SK-N-SH (cell line): Measurements from ENCODE around the gene VENTX. TPM values are rescaled to one million over a fixed set of nuclear protein-coding genes. Genes with fewer than 3 reads are reported as not detected.
"Not testable (repeated sequence)": the region's sequence is repeated elsewhere in the genome, so short reads cannot be mapped to it uniquely, and the experiment has no call there.

Experiments
- CTCF ChIA-PET: fragments of 300-600, 350-600 bp; formaldehyde crosslinking; extraction: SDS; loops from one replicate; lab custom pipeline; 2021; lab: Yijun Ruan, JAX
- POLR2A ChIA-PET: fragments of 350-600 bp; sonication (Branson Sonifier 250); formaldehyde crosslinking; extraction: SDS; loops from one replicate; lab custom pipeline; 2020; ENCODE audit warnings: antibody characterized with exemption, inconsistent platforms; lab: Yijun Ruan, JAX
- DNase-seq: peaks from one replicate; pipeline ENCODE4 v3.0.0; 2012
- H2AFZ ChIP-seq: fragments of 200-600 bp; sonication (generic); 2 replicates; pipeline ENCODE4 v1.8.1; 2016; ENCODE audit warnings: antibody characterized with exemption, mild to moderate bottlenecking, low read depth
- H3F3A ChIP-seq: fragments of 200-600 bp; sonication (generic); replicated peaks from 2 replicates; pipeline ENCODE3; 2016; ENCODE audit warnings: antibody characterized with exemption, mild to moderate bottlenecking; ENCODE audit not compliant: insufficient read depth
- H3K27ac ChIP-seq, 2 experiments: fragments of 200-500 bp in 1 of 2; fragments of 200-600 bp in 1 of 2; sonication (Bioruptor generic) in 1 of 2; sonication (generic), shearing (Covaris generic) in 1 of 2; 2 replicates each; pipeline versions ENCODE4 v1.5.1 to v1.6.1; 2014 to 2016; ENCODE audit warnings: low read depth in 2 of 2, inconsistent platforms in 1 of 2, low read length in 1 of 2, mild to moderate bottlenecking in 1 of 2, mixed read lengths in 1 of 2
- H3K27me3 ChIP-seq: fragments of 200-600 bp; sonication (generic), shearing (Covaris generic); 2 replicates; pipeline ENCODE4 v1.6.1; 2016; ENCODE audit warnings: mixed run types; ENCODE audit not compliant: insufficient read depth
- H3K36me3 ChIP-seq, 2 experiments: fragments of 200-500 bp in 1 of 2; fragments of 200-600 bp in 1 of 2; sonication (Bioruptor generic) in 1 of 2; sonication (generic) in 1 of 2; replicated peaks in 1 of 2; 2 replicates each; pipeline versions ENCODE3 to v1.5.1; 2014 to 2016; ENCODE audit warnings: low read length in 1 of 2, mild to moderate bottlenecking in 1 of 2; ENCODE audit not compliant: insufficient read depth in 2 of 2, control insufficient read depth in 1 of 2
- H3K4me1 ChIP-seq, 2 experiments: fragments of 200-500 bp in 1 of 2; fragments of 200-600 bp in 1 of 2; sonication (Bioruptor generic) in 1 of 2; sonication (generic), shearing (Covaris generic) in 1 of 2; 2 replicates each; pipeline versions ENCODE4 v1.5.1 to v1.6.1; 2014 to 2016; ENCODE audit warnings: low read depth in 1 of 2, low read length in 1 of 2, mixed run types in 1 of 2; ENCODE audit not compliant: insufficient read depth in 2 of 2, control insufficient read depth in 1 of 2
- H3K4me2 ChIP-seq: fragments of 200-600 bp; sonication (generic), shearing (Covaris generic); 2 replicates; pipeline ENCODE4 v1.6.1; 2017; ENCODE audit warnings: mixed run types
- H3K4me3 ChIP-seq, 2 experiments: fragments of 200-500 bp in 1 of 2; fragments of 200-600 bp in 1 of 2; sonication (Bioruptor generic) in 1 of 2; sonication (generic), shearing (Covaris generic) in 1 of 2; 2 replicates each; pipeline versions ENCODE4 v1.5.1 to v1.8.1; 2014 to 2016; ENCODE audit warnings: low read depth in 2 of 2, inconsistent platforms in 1 of 2, low read length in 1 of 2, mild to moderate bottlenecking in 1 of 2, mixed read lengths in 1 of 2, moderate library complexity in 1 of 2
- H3K79me2 ChIP-seq: fragments of 200-600 bp; sonication (generic); 2 replicates; pipeline ENCODE4 v1.8.1; 2017; ENCODE audit warnings: mild to moderate bottlenecking; ENCODE audit not compliant: insufficient read depth
- H3K9ac ChIP-seq: fragments of 200-600 bp; sonication (generic); 2 replicates; pipeline ENCODE4 v1.6.1; 2017; ENCODE audit warnings: mixed run types
- H3K9me2 ChIP-seq: fragments of 200-600 bp; sonication (generic); 2 replicates; pipeline ENCODE4 v1.6.1; 2017; ENCODE audit warnings: mixed run types
- H3K9me3 ChIP-seq: fragments of 200-600 bp; sonication (generic); 2 replicates; pipeline ENCODE4 v1.6.1; 2017; ENCODE audit warnings: mixed run types, mild to moderate bottlenecking, moderate library complexity
- H4K20me1 ChIP-seq: fragments of 200-600 bp; sonication (generic); 2 replicates; pipeline ENCODE4 v1.6.1; 2017; ENCODE audit warnings: mild to moderate bottlenecking, mixed run types; ENCODE audit not compliant: insufficient read depth
- GATA2 ChIP-seq: sonication (generic); formaldehyde crosslinking; IDR thresholded peaks from 2 replicates; pipeline ENCODE4 v1.5.0; 2020; ENCODE audit warnings: mild to moderate bottlenecking, missing genetic modification reagents
- JUND ChIP-seq: IDR thresholded peaks from 2 replicates; pipeline ENCODE4 v1.4.0; 2012
- MEF2A ChIP-seq: IDR thresholded peaks from 2 replicates; pipeline ENCODE4 v1.4.0; 2012; ENCODE audit warnings: low read depth, borderline replicate concordance
- RAD21 ChIP-seq: IDR thresholded peaks from 2 replicates; pipeline ENCODE4 v1.6.1; 2012; ENCODE audit warnings: mild to moderate bottlenecking, low read length
- RCOR1 ChIP-seq: fragments of 150-350 bp; IDR thresholded peaks from 2 replicates; pipeline ENCODE4 v1.6.1; 2017; ENCODE audit warnings: antibody characterized with exemption, low read length
- RFX5 ChIP-seq: IDR thresholded peaks from 2 replicates; pipeline ENCODE4 v1.6.1; 2012; ENCODE audit warnings: mild to moderate bottlenecking, improper control_type of control experiment, low read length
- RXRA ChIP-seq: IDR thresholded peaks from 2 replicates; pipeline ENCODE4 v1.4.0; 2012; ENCODE audit warnings: low read depth, mild to moderate bottlenecking, borderline replicate concordance
- TCF12 ChIP-seq: IDR thresholded peaks from 2 replicates; pipeline ENCODE4 v1.4.0; 2012
- YY1 ChIP-seq: IDR thresholded peaks from 2 replicates; pipeline ENCODE4 v1.4.0; 2012; ENCODE audit warnings: low read depth, mild to moderate bottlenecking
- WGBS: methylation state at CpG from one replicate; pipeline ENCODE4 v1.1.6; 2017; ENCODE audit warnings: low lambda C conversion rate; 5-methylcytosine and 5-hydroxymethylcytosine counted together
- polyA plus RNA-seq, 3 experiments: library from polyadenylated mRNA; depleted of rRNA; stranded (reverse); fragments of >200 nt; gene quantifications; 2 replicates each; pipeline ENCODE4 v1.2.3, GENCODE V29; 2012
- TF ChIP-seq, protein P1 (sequence below): fragments of 200-600 bp; sonication (generic); IDR thresholded peaks from 2 replicates; pipeline ENCODE4 v1.6.1; 2017; ENCODE audit warnings: antibody characterized with exemption, mild to moderate bottlenecking, moderate library complexity
- TF ChIP-seq, protein P2 (sequence below): IDR thresholded peaks from 2 replicates; pipeline ENCODE4 v1.6.1; 2012; ENCODE audit warnings: mild to moderate bottlenecking, low read depth, low read length, moderate library complexity
- TF ChIP-seq, protein P3 (sequence below): fragments of 150-350 bp; IDR thresholded peaks from 2 replicates; pipeline ENCODE4 v1.6.1; 2017; ENCODE audit warnings: antibody characterized with exemption, low read length, low read depth, borderline replicate concordance
- TF ChIP-seq, protein P4 (sequence below): IDR thresholded peaks from 2 replicates; pipeline ENCODE4 v1.4.0; 2012; ENCODE audit warnings: low read depth, borderline replicate concordance

The VENTX gene
- polyA plus RNA-seq, 1 of the 3 experiments (the other 2 are of a cell fraction) = not detected

DNA sequence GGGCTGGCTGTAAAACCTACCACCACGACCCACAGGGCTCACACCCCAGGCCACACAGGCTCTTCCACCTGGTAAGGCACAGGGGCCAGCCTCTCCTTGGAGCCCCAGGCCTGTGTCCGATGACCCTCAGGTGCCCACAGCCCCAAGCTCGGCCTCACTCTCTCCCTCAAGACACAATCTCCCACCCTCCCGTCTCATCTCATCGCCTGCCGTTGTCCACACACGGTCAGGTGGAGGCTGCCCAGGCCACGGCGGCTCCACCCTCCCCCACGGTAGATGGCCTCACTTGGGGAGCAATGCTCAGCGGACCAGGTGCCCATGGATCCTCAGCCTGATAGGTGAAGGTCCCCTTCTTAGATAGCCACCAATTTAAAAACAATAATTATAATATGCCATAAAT, 16.3 kb upstream of the VENTX start:
- no peaks in the 10 kb centered on the region for H3F3A ChIP-seq
- POLR2A ChIA-PET = no interaction called here
- no peak overlapping the region for H3K4me2 ChIP-seq
- no peaks in the 10 kb centered on the region for H3K9me3 ChIP-seq
- 74% methylated on average over 10 of the region's 11 CpGs for WGBS
- no peaks in the 10 kb centered on the region for H3K36me3 ChIP-seq
- H3K27ac ChIP-seq = no peak overlapping the region
- H3K4me3 ChIP-seq = no peak overlapping the region
- no peak for TF ChIP-seq RAD21
- TF ChIP-seq, protein P1, sequence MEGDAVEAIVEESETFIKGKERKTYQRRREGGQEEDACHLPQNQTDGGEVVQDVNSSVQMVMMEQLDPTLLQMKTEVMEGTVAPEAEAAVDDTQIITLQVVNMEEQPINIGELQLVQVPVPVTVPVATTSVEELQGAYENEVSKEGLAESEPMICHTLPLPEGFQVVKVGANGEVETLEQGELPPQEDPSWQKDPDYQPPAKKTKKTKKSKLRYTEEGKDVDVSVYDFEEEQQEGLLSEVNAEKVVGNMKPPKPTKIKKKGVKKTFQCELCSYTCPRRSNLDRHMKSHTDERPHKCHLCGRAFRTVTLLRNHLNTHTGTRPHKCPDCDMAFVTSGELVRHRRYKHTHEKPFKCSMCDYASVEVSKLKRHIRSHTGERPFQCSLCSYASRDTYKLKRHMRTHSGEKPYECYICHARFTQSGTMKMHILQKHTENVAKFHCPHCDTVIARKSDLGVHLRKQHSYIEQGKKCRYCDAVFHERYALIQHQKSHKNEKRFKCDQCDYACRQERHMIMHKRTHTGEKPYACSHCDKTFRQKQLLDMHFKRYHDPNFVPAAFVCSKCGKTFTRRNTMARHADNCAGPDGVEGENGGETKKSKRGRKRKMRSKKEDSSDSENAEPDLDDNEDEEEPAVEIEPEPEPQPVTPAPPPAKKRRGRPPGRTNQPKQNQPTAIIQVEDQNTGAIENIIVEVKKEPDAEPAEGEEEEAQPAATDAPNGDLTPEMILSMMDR = no peak
- no peak overlapping the region for H3K9ac ChIP-seq
- no peaks in the 10 kb centered on the region for H3K79me2 ChIP-seq
- H2AFZ ChIP-seq = no peak overlapping the region
- H4K20me1 ChIP-seq = no peaks in the 10 kb centered on the region
- DNase-seq = no peak
- no peaks in the 10 kb centered on the region for H3K9me2 ChIP-seq
- peaks cover 41% of the 10 kb centered on the region for H3K27me3 ChIP-seq
- H3K4me1 ChIP-seq = no peaks in the 10 kb centered on the region; a peak in 1 of 4 replicates
- CTCF ChIA-PET = no interaction called here

DNA sequence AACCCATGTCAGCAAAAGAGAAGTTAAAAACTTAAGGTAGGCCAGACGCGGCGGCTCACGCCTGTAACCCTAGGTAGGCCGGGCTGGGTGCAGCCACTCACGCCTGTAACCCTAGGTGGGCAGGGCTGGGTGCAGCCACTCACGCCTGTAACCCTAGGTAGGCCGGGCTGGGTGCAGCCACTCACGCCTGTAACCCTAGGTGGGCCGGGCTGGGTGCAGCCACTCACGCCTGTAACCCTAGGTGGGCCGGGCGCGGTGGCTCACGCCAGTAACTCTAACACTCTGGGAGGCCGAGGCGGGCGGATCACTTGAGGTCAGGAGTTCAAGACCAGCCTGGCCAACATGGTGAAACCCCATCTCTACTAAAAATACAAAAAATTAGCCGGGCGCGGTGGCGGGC, 15.9 kb upstream of the VENTX start:
- CTCF ChIA-PET, H2AFZ ChIP-seq, H3K4me3 ChIP-seq, H3K4me1 ChIP-seq, H3K9me2 ChIP-seq, H3K9me3 ChIP-seq, H3K79me2 ChIP-seq, H4K20me1 ChIP-seq, DNase-seq, H3K9ac ChIP-seq, H3K4me2 ChIP-seq, H3K36me3 ChIP-seq, POLR2A ChIA-PET, H3K27ac ChIP-seq, H3F3A ChIP-seq: not testable (repeated sequence)
- H3K27me3 ChIP-seq = peaks cover 37% of the 10 kb centered on the region
- 83% methylated on average over 7 of the region's 22 CpGs for WGBS

DNA sequence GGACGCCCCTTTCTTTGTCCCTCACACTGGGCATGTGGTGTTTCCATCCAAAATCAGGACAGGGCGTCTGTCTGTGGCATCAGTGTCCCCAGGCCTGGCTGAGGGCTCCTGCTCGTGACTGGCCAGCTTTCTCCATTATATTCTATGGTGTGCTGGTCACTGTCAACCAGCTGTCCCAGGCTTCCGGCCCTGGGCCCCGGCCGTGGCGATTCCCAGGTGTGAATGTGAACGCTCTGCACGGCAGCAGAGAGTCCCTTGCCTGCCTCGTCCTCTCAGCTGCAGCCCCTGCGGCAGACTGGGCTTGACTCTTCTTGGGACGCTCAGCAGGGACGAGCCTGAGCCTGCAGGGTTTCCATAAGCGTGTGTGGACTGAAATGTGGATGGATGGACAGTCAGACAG, 13.6 kb upstream of the VENTX start:
- Histone ChIP-seq H3K4me3 (no peak overlapping the region), H3K36me3 (no peaks in the 10 kb centered on the region), H3K9ac (no peak overlapping the region), H3F3A (no peaks in the 10 kb centered on the region), H3K9me2 (no peaks in the 10 kb centered on the region), H3K4me2 (no peak overlapping the region), H3K27ac (no peak overlapping the region), H2AFZ (no peak overlapping the region), H3K79me2 (no peaks in the 10 kb centered on the region), H3K9me3 (no peaks in the 10 kb centered on the region), H4K20me1 (no peaks in the 10 kb centered on the region), H3K4me1 (no peaks in the 10 kb centered on the region; a peak in 1 of 4 replicates), H3K27me3 (peaks cover 23% of the 10 kb centered on the region)
- DNase-seq = no peak
- CTCF ChIA-PET = no interaction called here
- POLR2A ChIA-PET = no interaction called here
- 27% methylated on average over 9 of the region's 14 CpGs for WGBS
- TF ChIP-seq, protein P2, sequence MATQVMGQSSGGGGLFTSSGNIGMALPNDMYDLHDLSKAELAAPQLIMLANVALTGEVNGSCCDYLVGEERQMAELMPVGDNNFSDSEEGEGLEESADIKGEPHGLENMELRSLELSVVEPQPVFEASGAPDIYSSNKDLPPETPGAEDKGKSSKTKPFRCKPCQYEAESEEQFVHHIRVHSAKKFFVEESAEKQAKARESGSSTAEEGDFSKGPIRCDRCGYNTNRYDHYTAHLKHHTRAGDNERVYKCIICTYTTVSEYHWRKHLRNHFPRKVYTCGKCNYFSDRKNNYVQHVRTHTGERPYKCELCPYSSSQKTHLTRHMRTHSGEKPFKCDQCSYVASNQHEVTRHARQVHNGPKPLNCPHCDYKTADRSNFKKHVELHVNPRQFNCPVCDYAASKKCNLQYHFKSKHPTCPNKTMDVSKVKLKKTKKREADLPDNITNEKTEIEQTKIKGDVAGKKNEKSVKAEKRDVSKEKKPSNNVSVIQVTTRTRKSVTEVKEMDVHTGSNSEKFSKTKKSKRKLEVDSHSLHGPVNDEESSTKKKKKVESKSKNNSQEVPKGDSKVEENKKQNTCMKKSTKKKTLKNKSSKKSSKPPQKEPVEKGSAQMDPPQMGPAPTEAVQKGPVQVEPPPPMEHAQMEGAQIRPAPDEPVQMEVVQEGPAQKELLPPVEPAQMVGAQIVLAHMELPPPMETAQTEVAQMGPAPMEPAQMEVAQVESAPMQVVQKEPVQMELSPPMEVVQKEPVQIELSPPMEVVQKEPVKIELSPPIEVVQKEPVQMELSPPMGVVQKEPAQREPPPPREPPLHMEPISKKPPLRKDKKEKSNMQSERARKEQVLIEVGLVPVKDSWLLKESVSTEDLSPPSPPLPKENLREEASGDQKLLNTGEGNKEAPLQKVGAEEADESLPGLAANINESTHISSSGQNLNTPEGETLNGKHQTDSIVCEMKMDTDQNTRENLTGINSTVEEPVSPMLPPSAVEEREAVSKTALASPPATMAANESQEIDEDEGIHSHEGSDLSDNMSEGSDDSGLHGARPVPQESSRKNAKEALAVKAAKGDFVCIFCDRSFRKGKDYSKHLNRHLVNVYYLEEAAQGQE = no peak
- TF ChIP-seq, protein P1 = no peak
- TF ChIP-seq YY1 (no peak), GATA2 (no peak), RCOR1 (no peak), JUND (no peak), TCF12 (no peak), RFX5 (no peak), RXRA (no peak), MEF2A (no peak)
- TF ChIP-seq, protein P3, sequence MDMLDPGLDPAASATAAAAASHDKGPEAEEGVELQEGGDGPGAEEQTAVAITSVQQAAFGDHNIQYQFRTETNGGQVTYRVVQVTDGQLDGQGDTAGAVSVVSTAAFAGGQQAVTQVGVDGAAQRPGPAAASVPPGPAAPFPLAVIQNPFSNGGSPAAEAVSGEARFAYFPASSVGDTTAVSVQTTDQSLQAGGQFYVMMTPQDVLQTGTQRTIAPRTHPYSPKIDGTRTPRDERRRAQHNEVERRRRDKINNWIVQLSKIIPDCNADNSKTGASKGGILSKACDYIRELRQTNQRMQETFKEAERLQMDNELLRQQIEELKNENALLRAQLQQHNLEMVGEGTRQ = no peak
- TF ChIP-seq, protein P4, sequence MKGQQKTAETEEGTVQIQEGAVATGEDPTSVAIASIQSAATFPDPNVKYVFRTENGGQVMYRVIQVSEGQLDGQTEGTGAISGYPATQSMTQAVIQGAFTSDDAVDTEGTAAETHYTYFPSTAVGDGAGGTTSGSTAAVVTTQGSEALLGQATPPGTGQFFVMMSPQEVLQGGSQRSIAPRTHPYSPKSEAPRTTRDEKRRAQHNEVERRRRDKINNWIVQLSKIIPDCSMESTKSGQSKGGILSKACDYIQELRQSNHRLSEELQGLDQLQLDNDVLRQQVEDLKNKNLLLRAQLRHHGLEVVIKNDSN = no peak
